Measurements from ENCODE around the gene UST. TPM values are rescaled to one million over a fixed set of nuclear protein-coding genes. Genes with fewer than 3 reads are reported as not detected.

The UST gene
- total and polyA plus RNA-seq, 4 donors, result 0.24 to 2.7 (median 0.87) TPM

DNA sequence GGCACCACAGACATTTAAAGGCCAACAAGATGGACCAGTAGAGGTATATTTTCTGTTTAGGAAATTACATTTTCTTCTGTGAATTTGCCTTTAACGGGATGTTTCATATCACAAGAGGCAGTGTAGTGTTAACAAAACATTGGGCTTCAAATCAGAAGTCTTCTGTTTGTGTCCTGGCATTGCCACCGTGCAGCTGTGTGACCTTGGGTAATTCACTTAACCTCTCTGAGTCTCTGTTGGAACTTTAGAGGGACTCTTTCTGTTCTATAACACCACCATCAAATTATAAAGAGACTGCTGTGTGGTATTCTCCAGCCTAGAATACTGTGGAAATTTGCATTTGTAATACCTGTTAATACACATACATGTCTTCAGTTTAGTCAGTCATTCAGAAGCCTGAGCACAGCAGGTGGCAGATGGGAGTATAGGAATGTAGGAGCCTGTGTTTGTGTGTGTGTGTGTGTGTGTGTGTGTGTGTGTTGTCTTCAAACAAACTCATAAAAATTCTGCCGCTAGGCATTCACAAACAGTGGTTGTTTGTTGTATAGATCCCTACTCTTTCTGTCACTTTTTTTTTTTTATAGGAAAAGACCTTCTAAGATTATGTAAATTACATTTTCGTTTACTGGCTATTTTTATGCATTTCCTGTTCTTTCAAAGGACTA lies 22.6 kb downstream of the UST start:
- 74% methylated on average over 4 of the region's 4 CpGs for WGBS
- DNase-seq (ENCODE audit: low spot score), result no peak
- no peak overlapping the region for H3K27ac ChIP-seq (ENCODE audit: low read depth in 1 of 2, low read length in 2 of 2)
- TF ChIP-seq FOXA2 (IDR thresholded peaks at IDR 0.05) (no peak), CTCF (IDR thresholded peaks at IDR 0.05; ENCODE audit: low read depth, low read length, missing input control) (no peak), RXRA (IDR thresholded peaks at IDR 0.05) (no peak), MAX (IDR thresholded peaks at IDR 0.05) (no peak), GABPA (IDR thresholded peaks at IDR 0.05 in 1 of 2, conservative IDR thresholded peaks at IDR 0.05 in 1 of 2) (no peak), EGR1 (IDR thresholded peaks at IDR 0.05; ENCODE audit: low read depth in 2 of 2) (no peak), SP1 (IDR thresholded peaks at IDR 0.05) (no peak), ATF3 (IDR thresholded peaks at IDR 0.05) (no peak), TAF1 (conservative IDR thresholded peaks at IDR 0.05) (no peak), JUND (IDR thresholded peaks at IDR 0.05) (no peak)
- H3K4me1 ChIP-seq (ENCODE audit: control insufficient read depth in 4 of 4, insufficient read depth in 4 of 4, low read length in 3 of 4), result no peaks in the 10 kb centered on the region
- H3K36me3 ChIP-seq (ENCODE audit: control insufficient read depth in 4 of 4, insufficient read depth in 3 of 4, low read depth in 1 of 4, low read length in 3 of 4), result no peaks in the 10 kb centered on the region
- peaks cover 0 to 1% (median 0%) of the 10 kb centered on the region in 4 donors for H3K27me3 ChIP-seq (ENCODE audit: control insufficient read depth in 4 of 4, insufficient read depth in 4 of 4, low read length in 3 of 4)
- H3K4me3 ChIP-seq (ENCODE audit: low read depth in 1 of 3, low read length in 3 of 3), result no peak overlapping the region
- no peaks in the 10 kb centered on the region for H3K9me3 ChIP-seq (ENCODE audit: control insufficient read depth in 4 of 4, low read length in 3 of 4)
- H3K9ac ChIP-seq (ENCODE audit: low read depth in 1 of 2, low read length in 2 of 2), result no peak overlapping the region

DNA sequence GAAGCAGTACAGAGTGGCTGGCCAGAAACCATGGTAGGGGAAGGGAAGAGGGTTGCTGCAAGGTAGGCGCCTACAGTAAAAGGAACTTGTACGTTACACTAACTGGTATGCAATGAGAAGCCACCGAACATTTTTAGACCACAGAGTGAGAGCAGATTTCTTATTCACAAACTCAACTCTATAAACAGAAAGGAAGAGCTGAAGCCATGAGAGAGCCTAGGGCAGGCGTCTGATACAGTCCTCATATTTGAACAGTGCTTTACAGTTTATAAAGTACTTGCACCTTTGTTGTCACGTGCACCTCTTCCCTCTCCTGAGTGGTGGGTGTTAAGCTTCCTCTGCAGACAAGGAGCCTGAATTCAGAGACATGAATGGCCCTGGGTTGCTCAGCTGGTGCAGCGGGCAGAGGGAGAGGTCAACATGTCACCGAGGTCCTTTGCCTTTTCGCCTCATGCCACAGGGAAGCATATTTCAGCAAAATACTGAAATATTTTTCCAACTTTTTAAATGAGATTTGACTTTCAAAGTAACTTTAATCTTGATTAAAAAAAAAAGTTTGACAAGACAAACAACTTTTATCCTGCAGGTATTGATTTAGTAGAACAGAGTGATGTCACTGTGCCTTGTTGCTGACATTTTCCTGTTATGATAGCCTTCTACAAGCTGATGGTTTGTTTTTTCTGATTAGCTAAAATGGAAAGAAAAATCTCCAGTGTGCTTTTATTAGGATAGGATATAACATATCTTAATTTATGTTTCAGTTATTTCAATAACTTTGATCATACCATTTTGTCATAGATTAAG lies 23.8 kb downstream of the UST start:
- H3K4me3 ChIP-seq (ENCODE audit: low read depth in 1 of 3, low read length in 3 of 3), result no peak overlapping the region
- no peak overlapping the region for H3K9ac ChIP-seq (ENCODE audit: low read depth in 1 of 2, low read length in 2 of 2)
- H3K4me1 ChIP-seq (ENCODE audit: control insufficient read depth in 4 of 4, insufficient read depth in 4 of 4, low read length in 3 of 4), result no peaks in the 10 kb centered on the region
- 81% methylated on average over 8 of the region's 8 CpGs for WGBS
- H3K36me3 ChIP-seq (ENCODE audit: control insufficient read depth in 4 of 4, insufficient read depth in 3 of 4, low read depth in 1 of 4, low read length in 3 of 4), result no peaks in the 10 kb centered on the region
- DNase-seq (ENCODE audit: low spot score), result no peak
- H3K9me3 ChIP-seq (ENCODE audit: control insufficient read depth in 4 of 4, low read length in 3 of 4), result no peaks in the 10 kb centered on the region
- H3K27ac ChIP-seq (ENCODE audit: low read depth in 1 of 2, low read length in 2 of 2), result no peak overlapping the region
- TF ChIP-seq RAD21 (IDR thresholded peaks at IDR 0.05), result no peak
- TF ChIP-seq HNF4G (IDR thresholded peaks at IDR 0.05), result no peak
- TF ChIP-seq CTCF (IDR thresholded peaks at IDR 0.05; ENCODE audit: low read depth, low read length, missing input control), result no peak
- TF ChIP-seq NR2F2 (IDR thresholded peaks at IDR 0.05), result no peak
- no peak for TF ChIP-seq FOXA1 (IDR thresholded peaks at IDR 0.05)
- TF ChIP-seq EGR1 (IDR thresholded peaks at IDR 0.05; ENCODE audit: low read depth in 2 of 2), result no peak
- TF ChIP-seq FOXA2 (IDR thresholded peaks at IDR 0.05), result no peak
- TF ChIP-seq TAF1 (conservative IDR thresholded peaks at IDR 0.05), result no peak
- TF ChIP-seq JUND (IDR thresholded peaks at IDR 0.05), result no peak
- TF ChIP-seq ATF3 (IDR thresholded peaks at IDR 0.05), result no peak
- TF ChIP-seq, protein P1, sequence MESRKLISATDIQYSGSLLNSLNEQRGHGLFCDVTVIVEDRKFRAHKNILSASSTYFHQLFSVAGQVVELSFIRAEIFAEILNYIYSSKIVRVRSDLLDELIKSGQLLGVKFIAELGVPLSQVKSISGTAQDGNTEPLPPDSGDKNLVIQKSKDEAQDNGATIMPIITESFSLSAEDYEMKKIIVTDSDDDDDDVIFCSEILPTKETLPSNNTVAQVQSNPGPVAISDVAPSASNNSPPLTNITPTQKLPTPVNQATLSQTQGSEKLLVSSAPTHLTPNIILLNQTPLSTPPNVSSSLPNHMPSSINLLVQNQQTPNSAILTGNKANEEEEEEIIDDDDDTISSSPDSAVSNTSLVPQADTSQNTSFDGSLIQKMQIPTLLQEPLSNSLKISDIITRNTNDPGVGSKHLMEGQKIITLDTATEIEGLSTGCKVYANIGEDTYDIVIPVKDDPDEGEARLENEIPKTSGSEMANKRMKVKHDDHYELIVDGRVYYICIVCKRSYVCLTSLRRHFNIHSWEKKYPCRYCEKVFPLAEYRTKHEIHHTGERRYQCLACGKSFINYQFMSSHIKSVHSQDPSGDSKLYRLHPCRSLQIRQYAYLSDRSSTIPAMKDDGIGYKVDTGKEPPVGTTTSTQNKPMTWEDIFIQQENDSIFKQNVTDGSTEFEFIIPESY (IDR thresholded peaks at IDR 0.05), result no peak
- peaks cover 0 to 1% (median 0%) of the 10 kb centered on the region in 4 donors for H3K27me3 ChIP-seq (ENCODE audit: control insufficient read depth in 4 of 4, insufficient read depth in 4 of 4, low read length in 3 of 4)
